Colonic mucosa (tissue), 4 donors: Measurements from ENCODE around the gene DDX1. TPM values are rescaled to one million over a fixed set of nuclear protein-coding genes. Genes with fewer than 3 reads are reported as not detected.

Experiments
- DNase-seq: peaks from one replicate; pipeline ENCODE4 v3.0.0-alpha.2; 2020
- H3K27ac ChIP-seq: fragments of 200-600 bp; one replicate; pipeline ENCODE4 v1.8.0; 2021
- H3K27me3 ChIP-seq: fragments of 200-600 bp; one replicate; pipeline ENCODE4 v1.8.0; 2021
- H3K36me3 ChIP-seq: fragments of 200-600 bp; one replicate; pipeline ENCODE4 v1.8.0; 2021
- H3K4me1 ChIP-seq: fragments of 200-600 bp; one replicate; pipeline ENCODE4 v1.8.0; 2021; ENCODE audit warnings: mild to moderate bottlenecking
- H3K4me3 ChIP-seq: fragments of 200-600 bp; one replicate; pipeline ENCODE4 v1.8.0; 2021
- H3K9ac ChIP-seq, 2 donors: one replicate each; pipeline ENCODE4 v1.7.0; 2013; ENCODE audit warnings: control low read depth in 2 of 2, low read depth in 2 of 2, low read length in 2 of 2
- H3K9me3 ChIP-seq: fragments of 200-600 bp; one replicate; pipeline ENCODE4 v1.8.0; 2021
- CTCF ChIP-seq: fragments of 200-600 bp; IDR thresholded peaks from one replicate; pipeline ENCODE4 v1.8.0; 2022; ENCODE audit warnings: antibody characterized with exemption, mild to moderate bottlenecking
- intact Hi-C: fragments of 100-400 bp; cut with DNase I; formaldehyde crosslinking; loops from one replicate; pipeline ENCODE4 v1.14.1; 2022
- total RNA-seq, 2 donors: library from RNA; stranded (reverse); fragmentation: NEBNext Ultra II Directional in 1 of 2; extraction: Animal tissue kit (Norgen Biotek cat#: 25700) in 1 of 2; gene quantifications; one replicate each; pipeline ENCODE4 v1.2.1, GENCODE V29; 2021
- donor health status: healthy.
- donor health status: DM: no; HTN: no; CAD: no.
- donor health status: DM: no; HTN: no; CAD: no.

DDX1 gene
- total RNA-seq, 2 donors from 2014 or later, result 71.6 to 91.3 TPM

DNA sequence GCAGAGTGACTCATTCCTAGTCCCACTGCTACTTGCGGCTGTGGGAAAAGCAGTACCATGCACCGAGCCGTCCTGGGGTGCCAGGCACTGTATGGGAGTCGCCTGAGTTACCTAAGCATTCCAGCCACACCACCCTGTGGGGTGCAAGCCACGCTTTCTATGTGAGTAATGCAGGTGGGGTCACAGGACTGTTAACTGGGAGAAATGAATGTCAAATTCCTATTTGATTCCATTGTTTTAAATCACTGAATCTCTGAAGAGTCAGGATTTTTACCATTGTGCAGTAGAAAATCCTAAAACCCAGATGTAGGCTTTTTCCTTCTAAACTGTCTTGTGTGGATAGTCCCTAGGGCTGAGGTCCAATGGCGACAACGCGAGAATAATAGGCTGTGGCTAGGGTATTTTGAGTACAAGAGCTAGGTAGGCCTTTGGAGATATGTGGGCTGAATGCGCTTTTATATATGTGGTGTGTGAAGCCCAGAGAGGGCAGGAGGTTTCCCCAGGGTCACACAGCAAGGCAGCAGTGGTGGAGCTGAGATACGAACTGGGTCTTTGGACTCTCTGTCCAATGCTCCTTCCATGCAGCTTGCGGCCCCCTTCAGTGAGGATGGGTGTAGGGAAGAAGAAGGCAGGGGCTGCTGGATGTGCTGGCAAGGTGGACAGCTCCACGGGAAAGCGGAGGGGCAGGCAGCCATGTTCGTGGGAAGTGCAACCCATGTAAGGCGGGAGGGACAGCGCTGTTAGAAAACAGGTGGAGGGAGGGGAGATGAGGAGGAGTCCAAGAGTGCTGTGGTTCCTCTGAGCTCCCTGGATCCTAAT is 83.2 kb downstream of the DDX1 start:
- Histone ChIP-seq H3K27me3 (no peaks in the 10 kb centered on the region), H3K9ac (no peak overlapping the region), H3K9me3 (no peaks in the 10 kb centered on the region), H3K27ac (no peak overlapping the region), H3K4me3 (no peak overlapping the region), H3K4me1 (no peaks in the 10 kb centered on the region), H3K36me3 (no peaks in the 10 kb centered on the region)
- DNase-seq, result no peak
- intact Hi-C loops, result no loop called here
- TF ChIP-seq CTCF, result no peak

DNA sequence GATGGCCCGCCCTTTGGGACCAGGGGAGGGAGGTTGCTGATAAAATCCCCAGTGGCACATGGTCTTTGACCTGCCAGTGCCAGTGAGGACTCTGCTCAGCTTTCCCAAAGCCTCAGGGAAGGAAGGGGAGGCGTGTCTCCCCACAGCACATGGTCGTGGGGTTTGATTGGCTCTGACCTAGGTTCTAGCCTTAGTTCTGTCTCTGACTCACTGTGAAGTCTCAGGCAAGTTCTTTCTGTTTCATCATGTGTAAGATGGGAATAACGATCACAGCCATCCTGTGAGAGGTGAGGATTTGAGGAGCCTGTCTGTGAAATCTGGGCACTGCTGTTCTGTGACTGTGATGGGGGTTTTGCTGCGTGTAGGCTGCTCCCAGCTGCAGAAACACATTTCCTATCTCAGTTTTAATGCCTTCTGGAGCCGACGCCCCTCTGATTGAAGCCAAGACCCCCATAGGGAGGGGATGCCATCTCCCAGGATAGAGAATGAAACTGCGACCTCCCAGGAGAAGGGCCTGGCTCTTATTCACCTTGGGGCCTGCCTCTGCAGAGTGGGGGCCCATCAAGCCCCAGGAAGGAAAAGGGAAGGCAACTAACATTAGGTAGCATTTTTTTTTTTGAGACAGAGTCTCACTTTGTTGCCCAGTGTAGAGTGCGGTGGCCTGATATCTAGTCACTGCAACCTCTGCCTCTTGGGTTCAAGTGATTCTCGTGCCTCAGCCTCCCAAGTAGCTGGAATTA is 84.0 kb downstream of the DDX1 start:
- intact Hi-C loops, result no loop called here
- DNase-seq, result no peak
- no peaks in the 10 kb centered on the region for H3K9me3 ChIP-seq
- H3K27ac ChIP-seq, result no peak overlapping the region
- no peak for TF ChIP-seq CTCF
- no peaks in the 10 kb centered on the region for H3K27me3 ChIP-seq
- no peak overlapping the region for H3K9ac ChIP-seq
- no peaks in the 10 kb centered on the region for H3K36me3 ChIP-seq
- H3K4me1 ChIP-seq, result no peaks in the 10 kb centered on the region
- H3K4me3 ChIP-seq, result no peak overlapping the region

- intact Hi-C loops, result no loop called here
Measured at GRCh38 chr2:15677141-15677843, 85.6 kb downstream of the DDX1 start.

GRCh38 chr2:15678346-15678745 is 86.7 kb downstream of the DDX1 start:
- Histone ChIP-seq H3K9me3 (no peaks in the 10 kb centered on the region), H3K4me1 (no peaks in the 10 kb centered on the region), H3K27me3 (no peaks in the 10 kb centered on the region), H3K4me3 (no peak overlapping the region), H3K36me3 (no peaks in the 10 kb centered on the region), H3K27ac (no peak overlapping the region), H3K9ac (no peak overlapping the region)
- no peak for TF ChIP-seq CTCF
- intact Hi-C loops, result no loop called here
- no peak for DNase-seq

More at GRCh38 chr2:15677141-15677843, 85.6 kb downstream of the DDX1 start:
- no peak for TF ChIP-seq CTCF
- no peaks in the 10 kb centered on the region for H3K9me3 ChIP-seq
- no peaks in the 10 kb centered on the region for H3K36me3 ChIP-seq
- H3K4me1 ChIP-seq, result no peaks in the 10 kb centered on the region
- H3K27me3 ChIP-seq, result no peaks in the 10 kb centered on the region
- no peak overlapping the region for H3K9ac ChIP-seq
- H3K4me3 ChIP-seq, result no peak overlapping the region
- DNase-seq, result no peak
- H3K27ac ChIP-seq, result no peak overlapping the region

DNA sequence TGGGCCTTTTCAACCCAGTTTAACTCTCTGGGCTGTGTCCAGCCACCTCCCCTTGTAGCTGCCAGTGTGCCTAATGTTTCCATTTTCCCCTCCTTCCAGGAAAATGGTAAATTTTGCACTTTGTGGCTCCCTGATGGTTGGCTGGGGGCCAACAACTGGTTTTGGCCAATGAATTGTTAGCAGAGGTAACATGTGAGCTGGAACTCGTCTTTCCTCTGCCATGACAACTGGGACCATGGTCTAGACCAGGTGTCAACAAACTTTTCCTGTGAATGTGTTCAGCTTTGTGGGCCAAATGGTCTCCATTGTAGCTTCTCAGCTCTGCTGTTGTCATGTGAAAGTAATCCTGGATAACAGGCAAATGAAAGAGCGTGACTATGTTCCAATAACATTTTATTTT is 87.2 kb downstream of the DDX1 start:
- no peak for DNase-seq
- Histone ChIP-seq H3K4me3 (no peak overlapping the region), H3K36me3 (no peaks in the 10 kb centered on the region), H3K9me3 (no peaks in the 10 kb centered on the region), H3K27me3 (no peaks in the 10 kb centered on the region), H3K9ac (no peak overlapping the region), H3K27ac (no peak overlapping the region), H3K4me1 (no peaks in the 10 kb centered on the region)
- no peak for TF ChIP-seq CTCF
- intact Hi-C loops, result no loop called here
